ENCODE data around the gene ALK.

The ALK gene

DNA sequence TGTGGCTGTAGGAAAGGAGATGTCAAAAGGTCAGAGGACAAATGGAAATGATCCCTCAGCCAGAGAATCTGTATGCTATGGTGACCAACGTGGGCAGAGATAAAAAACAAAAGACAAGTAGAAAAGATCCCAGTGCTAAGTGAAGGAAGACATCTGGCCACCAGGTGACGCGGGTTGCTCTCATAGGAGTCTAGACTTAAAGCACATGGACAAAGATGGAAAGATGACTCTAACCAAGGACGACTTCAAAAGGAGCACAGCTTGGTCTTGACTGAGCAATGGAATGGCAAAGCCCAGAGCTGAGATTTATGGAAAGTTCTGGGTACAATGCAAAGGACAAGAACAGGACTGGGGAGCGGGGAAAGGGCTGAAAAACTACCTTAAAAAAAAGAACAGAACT is 709.4 kb downstream of the ALK start:
- DNase-seq, result no peak

DNA sequence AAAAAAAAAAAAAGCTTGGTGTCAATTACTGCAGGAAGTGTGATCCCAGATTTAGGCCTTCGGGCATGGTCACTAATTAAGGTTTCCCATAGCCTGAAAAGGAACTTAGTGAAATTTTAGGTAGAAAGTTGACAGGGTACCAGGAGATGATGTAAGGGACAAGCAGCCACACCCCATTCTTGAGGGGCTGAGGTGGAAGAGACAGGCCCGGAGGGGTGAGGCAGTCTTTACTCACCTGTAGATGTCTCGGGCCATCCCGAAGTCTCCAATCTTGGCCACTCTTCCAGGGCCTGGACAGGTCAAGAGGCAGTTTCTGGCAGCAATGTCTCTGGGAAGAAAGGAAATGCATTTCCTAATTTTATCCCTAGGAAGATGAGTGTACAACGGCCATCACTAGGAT is 711.8 kb downstream of the ALK start:
- DNase-seq, result no peak

DNA sequence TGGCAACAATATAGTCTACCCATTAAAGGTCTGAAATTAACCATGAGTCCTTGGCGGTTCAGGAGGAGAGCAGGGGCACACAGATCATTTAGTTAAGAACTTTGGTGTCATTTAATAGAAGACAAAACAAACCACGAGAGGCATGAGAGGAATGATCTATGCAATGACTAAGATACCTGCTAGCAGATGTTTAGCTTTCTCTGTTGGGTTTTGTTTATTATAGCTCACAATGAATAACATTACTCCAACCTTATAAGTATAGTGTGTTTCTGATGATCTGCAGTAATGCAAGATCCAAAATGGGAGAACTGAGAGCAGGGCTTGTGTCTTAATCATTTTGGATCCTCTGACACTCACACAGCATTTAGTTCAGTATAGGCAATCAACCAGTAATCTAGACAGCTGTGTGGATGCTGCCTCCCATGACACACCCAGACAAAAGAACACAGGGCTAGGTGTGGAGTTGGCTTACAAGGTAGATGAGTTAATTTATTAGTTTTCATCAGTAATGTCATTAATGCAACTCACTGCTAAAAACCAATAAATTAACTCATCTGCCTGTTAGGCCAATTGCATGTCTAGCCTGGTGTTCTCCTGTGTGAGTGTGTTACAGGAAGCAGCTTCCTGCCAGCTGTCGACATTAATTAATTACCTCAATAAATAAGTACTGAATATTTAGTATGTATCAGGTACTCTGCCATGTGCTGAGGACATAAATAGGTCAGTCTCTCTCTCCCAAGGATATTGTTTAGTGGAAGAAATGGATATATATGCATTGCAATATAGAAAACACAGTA is 713.8 kb downstream of the ALK start:
- DNase-seq, result no peak

DNA sequence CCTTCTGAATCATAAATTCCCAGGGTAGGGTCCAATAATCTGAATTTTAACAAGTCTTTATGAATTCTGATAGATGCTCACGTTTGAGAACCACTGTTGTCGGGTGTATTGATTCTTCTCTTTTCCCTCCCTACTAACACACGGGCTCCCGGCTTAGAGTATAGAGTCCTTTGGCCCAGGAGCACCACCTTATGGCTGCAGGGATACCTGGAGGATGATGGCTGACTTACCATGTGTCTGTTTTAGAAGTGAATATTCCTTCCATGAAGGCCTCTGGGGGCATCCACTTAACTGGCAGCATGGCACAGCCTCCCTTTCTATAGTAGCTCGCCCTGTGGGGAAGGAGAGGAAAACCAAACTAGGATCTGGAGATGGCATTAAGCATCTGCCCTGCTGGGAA is 714.4 kb downstream of the ALK start:
- DNase-seq, result no peak

DNA sequence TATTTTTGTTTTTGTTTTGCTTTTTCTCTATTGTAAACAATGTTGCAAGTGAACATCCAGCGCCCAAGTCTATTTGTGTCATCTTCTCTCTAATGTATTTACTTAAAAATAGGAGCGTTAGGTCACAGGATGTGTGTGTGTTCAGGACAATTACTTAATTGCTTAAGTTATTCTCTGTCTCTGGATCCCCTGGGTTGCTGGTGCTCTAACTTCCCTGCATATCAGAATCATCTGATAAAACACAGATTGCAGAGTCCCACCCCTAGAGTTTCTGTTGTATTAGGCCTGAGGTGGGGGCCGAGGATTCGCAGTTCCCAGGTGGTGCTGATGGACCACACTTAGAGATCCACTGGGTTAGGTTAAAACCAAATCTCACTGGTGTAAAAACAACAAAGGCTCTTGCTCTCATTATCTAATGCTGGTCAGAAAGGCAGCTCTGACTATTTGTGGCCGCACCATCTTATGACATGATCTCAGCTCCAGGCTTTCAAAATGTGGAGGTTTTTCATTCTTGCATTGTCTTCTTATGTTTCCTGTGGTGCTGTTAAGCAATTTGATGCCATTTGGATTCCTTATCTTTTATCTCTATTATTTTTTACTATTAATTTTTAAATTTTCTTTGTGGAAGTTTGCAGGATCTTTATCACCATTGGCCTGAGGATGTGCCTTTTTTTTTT is 718.4 kb downstream of the ALK start:
- DNase-seq, result no peak

DNA sequence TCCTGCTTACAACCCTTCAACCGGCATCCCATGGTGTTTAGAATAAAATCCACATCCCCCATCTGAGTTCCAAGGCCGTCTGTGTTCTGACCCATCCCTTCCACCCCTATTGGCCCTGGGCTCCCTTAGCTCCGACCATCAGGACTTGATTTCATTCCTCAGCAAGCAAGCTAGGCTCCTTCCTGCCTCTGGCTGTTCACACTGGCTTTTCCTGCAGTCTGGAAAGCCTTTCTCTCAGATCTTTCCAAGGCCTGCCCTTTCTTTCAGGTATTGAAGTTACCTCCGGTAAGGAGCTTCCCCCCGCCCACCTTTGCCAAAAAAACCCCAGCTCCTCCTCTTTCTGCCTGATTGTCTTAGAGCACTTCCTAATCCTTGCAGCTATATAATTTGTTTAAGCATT is 719.4 kb downstream of the ALK start:
- no peak for DNase-seq

DNA sequence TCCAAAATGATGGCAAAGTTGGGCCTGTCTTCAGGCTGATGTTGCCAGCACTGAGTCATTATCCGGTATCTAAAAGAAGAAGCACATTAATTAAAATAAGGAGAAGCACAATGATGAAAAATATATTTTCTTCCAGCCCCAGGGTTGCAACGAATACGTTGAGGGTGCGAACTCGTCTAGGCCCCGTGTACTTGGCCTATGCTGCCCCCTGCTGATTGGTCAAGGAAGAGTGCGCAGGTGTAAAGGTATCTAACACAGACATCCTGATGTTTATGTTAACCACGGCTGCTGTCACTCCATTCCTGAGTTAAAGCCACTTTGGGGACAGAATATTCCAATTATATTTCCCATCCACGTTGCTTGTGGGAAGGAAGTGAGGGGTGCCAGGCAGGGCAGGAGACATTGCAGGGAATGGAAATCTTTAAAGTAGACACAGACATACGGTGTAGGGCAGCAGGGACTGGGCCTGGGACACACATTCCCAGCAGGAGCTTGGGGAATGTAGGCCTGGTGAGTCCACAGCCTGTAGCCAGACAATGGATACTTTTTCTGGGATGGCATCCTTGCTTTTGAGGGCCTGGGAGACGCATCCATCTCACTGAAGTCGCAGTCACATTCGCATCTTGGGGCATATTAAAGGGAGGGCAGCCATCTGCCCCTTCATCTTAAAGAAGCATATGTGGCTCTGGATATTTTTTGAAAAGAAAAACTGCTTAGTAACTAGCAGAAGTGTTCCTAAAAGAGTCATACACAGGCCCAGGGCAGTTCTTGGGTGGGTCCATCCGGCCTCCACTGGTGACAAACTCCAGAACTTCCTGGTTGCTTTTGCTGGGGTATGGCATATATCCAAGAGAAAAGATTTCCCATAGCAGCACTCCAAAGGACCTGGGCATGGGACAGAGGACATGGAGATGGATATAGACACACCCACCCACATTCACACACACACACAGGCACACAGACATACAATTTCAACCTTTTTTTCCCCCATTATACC is 724.3 kb downstream of the ALK start:
- DNase-seq, result peak; percentile 75 to 78

DNA sequence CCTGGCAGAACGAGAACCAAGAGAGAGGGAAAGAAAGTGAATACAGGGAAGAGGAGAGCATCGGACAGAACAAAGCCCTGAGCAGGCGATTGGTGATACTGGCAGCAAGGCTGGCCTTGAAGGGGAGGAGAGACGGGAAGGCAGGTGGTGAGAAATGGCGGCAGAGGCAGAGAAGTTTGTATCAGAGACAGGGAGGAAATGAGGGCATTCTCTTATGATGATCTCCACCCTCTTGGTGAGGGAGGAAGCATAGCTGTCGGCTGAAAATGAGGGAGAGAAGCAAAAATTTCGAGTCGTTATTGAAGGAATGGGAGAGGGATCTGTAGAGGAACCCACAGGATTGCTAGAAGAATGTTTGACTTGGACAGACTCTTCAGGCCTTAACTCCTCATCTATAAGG is 725.6 kb downstream of the ALK start:
- no peak for DNase-seq

DNA sequence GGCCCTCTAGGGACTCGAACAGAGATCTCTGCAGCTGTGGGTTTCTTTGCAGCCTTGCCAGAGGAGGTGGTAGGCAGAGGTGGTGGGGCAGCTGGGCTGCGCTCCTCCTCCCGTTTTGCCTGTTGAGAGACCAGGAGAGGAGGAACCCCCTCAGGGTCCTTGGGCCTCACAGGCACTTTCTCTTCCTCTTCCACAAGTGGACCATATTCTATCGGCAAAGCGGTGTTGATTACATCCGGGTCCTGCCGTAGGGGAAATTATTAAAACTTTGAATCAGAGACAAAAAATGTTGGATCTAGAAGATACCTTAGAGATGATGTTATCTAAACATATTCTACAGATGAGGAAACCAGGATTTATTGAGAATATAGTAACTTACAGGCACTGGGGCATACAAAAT is 727.7 kb downstream of the ALK start:
- no peak for DNase-seq

DNA sequence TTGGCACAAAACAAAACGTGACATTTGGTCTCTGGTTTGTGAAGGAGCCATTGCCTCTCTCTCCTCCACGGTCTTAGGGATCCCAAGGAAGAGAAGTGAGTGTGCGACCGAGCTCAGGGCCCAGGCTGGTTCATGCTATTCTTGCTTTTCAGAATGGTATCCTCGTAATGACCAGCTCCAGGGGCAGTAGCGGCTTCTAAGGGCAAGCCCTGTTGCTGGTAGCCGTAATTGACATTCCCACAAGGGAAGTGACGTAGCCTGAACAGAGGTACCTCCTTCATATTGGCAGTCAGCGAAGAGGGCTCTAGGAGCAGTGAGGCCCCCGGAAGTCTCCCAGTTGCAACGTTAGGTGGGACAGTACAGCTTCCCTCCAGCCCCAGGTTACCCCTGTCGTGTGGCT is 728.3 kb downstream of the ALK start:
- DNase-seq, result no peak

DNA sequence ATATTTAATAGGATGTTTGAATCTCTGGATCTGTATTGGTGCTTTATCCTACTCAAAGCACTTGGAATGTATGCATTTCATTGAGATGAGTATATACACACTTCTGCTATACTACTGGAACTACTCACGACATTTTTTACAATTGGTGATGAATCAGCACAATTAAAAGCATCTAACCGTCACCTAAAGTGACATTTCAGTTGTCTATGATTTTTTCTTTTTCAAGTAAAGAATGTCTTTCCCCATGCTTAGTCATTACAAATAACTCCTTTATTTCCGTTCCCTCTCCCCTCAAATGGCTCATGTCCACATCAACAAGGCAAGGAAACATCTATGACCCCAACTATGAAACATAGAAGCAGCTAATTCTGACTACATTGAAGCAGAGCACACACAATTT is 728.9 kb downstream of the ALK start:
- DNase-seq, result no peak

DNA sequence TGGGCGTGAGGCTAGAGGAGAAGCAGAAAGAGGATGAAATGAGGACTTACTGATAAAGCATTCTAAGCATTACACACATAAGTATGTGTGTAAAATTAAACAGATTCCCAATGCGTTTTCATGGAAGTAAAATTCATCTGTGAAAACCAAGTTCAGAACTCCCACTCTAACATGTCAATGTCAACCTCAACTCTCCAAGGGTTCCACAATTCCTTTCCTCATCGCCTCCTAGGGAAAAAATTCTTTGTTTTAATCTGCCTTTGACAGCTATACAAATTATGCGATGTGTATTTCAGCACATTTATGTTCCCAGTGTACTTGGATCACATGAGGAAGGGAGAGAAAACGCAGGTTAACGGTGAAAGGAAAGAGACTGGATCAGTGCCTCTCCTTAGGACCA is 729.6 kb downstream of the ALK start:
- DNase-seq, result no peak

DNA sequence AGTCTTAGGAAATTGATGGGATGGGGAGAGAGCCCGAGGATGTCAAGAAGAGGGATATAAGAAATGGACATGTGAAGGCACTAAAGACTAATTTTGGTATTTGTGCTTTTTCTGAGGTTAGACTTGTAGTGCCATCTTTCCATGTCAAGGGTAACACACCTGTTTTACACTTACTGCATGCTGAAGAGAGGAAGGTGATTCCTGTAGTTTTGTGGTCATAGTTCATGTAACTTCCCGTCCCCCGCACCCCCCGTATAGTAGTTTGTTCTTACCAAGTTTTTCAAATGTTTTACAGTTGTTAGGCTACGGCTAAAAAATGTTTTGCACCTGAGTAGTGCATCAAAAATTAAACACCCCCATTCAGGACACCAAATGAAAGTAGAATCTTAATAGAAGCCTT is 732.3 kb downstream of the ALK start:
- peak in 1 of 2 donors; percentile 55 for DNase-seq

DNA sequence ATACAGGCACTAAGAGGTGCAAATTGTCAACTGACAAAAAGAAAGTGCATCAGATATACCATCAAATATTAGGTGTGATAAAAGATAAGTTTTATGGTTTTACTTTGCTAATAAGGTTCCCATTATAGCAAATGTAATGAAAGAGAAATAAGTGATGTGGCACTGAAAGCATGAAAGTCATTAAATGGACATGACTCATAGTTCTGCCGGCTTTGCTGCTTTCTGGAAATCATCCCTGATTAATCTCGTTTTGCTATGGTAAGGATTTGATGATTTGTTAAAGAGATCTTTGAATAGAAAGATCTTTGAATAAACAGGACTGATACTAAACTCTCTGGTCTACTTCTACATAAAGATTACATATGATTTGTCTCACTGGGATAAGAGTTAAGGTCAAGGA is 733.5 kb downstream of the ALK start:
- no peak for DNase-seq

DNA sequence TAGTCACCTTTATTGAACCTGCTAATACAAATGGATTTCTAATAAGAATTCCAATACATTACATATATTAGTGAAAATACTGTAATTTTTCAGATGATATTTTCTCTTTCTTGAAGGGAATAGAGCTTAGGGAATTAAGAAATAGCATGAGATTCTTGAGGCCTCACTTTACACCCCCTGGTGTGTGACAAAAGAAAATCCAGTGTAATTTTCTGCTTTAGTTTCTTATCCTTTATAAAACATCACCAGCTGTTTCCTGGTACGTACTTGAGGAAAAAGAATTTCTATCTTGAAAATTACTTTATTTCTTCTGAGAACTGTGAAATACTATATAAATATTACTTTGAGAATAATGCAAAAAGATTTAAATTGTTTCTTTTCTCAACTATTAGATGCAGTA is 734.6 kb downstream of the ALK start:
- DNase-seq, result no peak

DNA sequence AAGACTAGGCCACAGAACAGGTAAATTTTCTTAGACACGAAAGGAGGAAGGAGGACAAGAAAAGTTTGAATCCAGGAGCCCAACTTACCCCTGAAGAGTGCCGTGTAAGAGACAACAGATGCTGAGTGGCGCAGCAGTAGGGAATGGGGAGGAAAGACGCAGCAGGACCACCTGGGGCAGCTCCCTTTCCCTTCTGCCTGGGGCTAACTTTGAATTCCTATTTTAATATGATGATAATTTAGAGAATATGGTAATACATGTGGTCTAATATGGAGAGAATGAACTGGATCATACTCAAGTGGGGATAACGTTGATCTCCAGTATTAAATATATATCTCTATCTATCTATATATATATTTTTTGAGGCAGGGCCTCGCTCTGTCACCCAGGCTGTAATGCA is 736.9 kb downstream of the ALK start:
- no peak for DNase-seq

DNA sequence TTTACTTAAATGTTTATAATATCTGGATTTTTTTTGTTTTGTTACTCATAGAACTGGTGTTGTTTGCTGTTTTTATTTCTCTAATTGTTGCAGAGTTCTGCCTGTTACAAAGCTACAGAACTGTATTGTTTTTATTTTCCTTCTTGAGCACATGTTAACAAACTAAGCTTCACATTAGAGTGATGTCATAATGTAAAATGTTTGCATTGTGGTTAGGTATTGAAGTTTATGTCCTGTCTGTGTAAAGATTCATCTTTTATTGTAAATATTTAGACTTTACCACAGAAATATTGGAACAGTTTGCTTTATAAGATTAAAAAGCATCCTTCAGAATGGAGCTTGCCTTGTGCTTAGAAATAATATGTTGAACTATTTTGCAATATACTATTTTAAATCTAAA is 738.5 kb downstream of the ALK start:
- no peak for DNase-seq

DNA sequence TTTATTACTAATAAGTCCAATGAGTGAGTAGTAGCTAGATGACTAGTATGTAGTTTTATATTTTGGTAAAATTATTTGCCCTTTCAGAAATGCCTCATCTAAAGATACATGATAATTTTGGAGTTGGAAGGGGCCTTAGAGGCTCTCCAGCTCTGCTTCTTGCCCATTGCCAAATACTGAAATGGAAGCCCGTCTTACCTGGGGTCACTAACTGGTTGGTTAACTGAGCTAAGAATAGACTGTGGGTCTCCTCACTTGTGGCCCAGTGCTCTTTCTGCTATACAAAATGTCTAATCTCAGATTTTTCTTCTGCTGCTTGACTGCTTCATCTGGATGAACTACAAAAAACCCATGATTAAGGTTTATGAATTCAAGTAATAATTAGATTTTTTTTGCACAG is 739.1 kb downstream of the ALK start:
- DNase-seq, result no peak

DNA sequence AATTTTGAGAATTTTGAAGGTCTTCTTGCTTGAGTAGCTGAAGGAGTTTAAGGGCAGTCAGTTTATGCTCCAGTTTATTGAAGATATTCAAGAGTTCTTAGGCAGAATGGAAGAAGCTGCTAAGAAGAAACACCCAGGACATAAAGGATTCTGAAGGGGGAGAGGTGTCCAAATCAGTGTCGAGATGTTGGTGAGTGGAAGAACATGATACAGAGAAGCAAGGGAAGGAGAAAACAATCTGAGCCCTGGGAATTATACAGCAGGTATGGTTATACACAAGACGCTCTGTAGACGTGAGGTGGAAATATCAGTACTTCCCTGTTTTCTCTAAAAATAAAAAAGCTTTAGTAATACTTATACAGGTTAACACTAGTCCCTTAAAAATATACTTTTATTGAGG is 746.0 kb downstream of the ALK start:
- DNase-seq, result no peak

DNA sequence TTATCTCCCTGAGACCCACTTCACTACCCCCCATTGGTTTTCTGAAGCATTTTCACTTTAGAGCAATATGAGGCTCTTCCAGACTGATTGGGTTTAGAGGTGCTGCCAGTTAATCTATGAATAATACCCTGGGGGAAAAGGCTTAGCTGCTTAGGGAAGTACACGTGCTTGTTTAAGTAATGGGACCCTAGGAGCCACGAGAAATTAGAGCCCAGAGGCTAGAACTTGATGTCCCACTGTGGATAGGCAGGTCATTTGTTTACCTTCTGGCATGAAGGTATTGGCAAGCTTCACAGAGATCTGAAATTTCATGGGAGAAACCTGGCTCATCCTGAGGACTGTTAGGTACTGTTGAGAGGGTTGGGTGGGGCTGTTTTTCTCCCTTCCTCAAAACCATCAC is 746.4 kb downstream of the ALK start:
- no peak for DNase-seq

DNA sequence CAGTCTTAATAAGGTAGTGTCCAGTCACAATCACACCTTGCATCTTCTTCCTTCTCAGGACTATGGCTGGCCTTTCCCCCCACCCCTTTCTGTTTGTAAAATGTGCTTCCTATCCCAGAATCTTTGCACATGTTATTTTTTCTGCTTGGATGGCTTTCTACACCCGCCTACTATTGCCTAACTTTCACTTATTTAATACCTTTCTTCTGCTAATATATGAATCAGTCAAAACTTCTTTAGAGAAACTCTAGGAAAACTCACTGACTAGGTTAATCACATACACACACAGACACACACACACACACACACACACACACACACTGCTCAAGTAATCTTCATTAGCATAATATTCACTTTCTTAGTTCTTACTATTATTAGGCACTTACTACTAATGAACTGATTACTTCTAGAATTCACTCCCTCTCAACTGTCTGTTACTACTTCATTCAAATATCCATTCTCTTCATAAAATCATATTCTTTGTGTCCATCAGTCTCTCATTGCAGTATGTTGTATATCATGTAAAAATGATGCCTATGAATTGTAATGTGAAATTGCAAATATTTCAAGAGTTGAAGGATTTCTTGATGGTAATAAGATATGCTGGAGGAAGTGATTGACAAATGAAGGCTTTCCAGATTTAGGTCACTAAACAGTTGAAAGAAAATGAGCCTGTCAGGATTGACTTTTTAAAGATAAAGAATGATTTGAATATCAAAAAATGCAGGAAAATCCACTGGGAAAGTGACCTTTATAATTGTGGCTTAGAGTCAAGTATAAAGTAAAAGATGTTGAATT is 754.9 kb downstream of the ALK start:
- DNase-seq, result no peak

DNA sequence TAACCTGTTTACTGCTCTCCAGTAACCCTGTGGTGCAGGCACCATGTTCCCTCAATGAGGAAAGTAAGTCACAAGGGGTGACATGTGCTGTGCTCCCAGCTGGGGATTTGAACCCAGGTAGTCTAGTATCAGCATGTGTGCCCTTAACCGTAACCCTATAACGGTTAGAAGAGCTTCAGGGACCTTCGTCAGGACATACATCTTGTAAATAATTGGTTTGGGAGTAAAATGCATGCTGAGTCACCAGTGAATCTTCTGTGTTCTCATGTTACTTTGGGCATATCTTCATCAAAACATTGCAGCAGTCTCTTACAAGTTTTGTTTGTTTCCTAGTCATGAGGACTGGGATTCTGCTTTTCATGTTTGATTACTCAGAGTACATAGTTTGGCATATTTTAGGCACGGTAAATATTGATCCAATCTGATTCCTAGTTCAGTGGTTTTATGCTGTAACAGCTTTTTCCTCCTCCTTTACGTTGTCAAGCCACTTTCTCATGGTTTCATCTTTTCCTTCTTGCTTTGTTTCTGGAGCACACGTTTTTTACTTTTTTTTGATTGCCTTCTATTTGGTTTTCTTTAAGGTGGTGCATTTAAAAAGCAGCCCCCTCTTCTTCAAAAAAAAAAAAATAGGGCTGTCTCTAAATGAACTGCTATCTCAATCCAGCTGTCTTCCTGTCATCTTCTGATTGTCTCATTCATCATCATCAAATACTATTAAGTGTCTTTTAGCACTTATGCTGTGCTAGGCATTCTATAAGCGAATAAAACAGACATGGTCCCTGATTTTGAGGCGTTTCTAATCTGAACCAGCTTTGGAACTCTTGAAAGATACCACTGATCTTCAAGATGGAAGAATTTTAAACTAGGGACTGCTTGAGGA is 755.8 kb downstream of the ALK start:
- DNase-seq, result no peak

Measured in CD4-positive, alpha-beta T cell treated with Interleukin-4 for 1 hour (primary cell).